GM18520 (cell line): ENCODE data around the gene ESR2.
"Not testable (repeated sequence)": the region's sequence is repeated elsewhere in the genome, so short reads cannot be mapped to it uniquely, and the experiment has no call there.

Source experiments
- ATAC-seq: cut with Tn5 transposase; IDR thresholded peaks from one replicate; pipeline ENCODE4 v1.9.1; 2021; ENCODE audit not compliant: unreplicated experiment

ESR2 gene

GRCh38 chr14:64049616-64050381, 244.4 kb downstream of the ESR2 start:
- no peak for ATAC-seq

GRCh38 chr14:64045091-64045490, 249.1 kb downstream of the ESR2 start:
- ATAC-seq, result no peak

- ATAC-seq, result not testable (repeated sequence)
These were observed 250.9 kb downstream of the ESR2 start for GRCh38 chr14:64043296-64043695.

- no peak for ATAC-seq
These were observed 254.1 kb downstream of the ESR2 start for GRCh38 chr14:64040044-64040443.

GRCh38 chr14:64038841-64039542, 255.2 kb downstream of the ESR2 start:
- ATAC-seq, result no peak

GRCh38 chr14:64037869-64038745, 256.1 kb downstream of the ESR2 start:
- not testable (repeated sequence) for ATAC-seq

GRCh38 chr14:64035143-64035542, 259.0 kb downstream of the ESR2 start:
- ATAC-seq, result no peak
